Thoracic aorta (tissue), 2 donors: ENCODE results near the gene HAND2. TPM values are rescaled to one million over a fixed set of nuclear protein-coding genes. Genes with fewer than 3 reads are reported as not detected.
A peak's percentile ranks its signal among the peaks of the same experiment; 100 is the strongest.

Experiments
- ATAC-seq: fragments of 150-250 bp; one replicate; pipeline ENCODE4 v1.8.0; 2017; ENCODE audit warnings: low read depth; ENCODE audit not compliant: insufficient number of reproducible peaks, low FRiP score
- DNase-seq: peaks from one replicate; pipeline ENCODE4 v3.0.0-alpha.2; 2020; ENCODE audit warnings: low spot score
- H3K27ac ChIP-seq, 2 donors: fragments of 200-600 bp; sonication (generic); 1 replicate in 1 of 2; 2 replicates in 1 of 2; pipeline ENCODE4 v1.5.1; 2016; ENCODE audit warnings: mild to moderate bottlenecking in 2 of 2, moderate library complexity in 2 of 2
- H3K27me3 ChIP-seq: fragments of 200-600 bp; sonication (generic); replicated peaks from 2 replicates; pipeline ENCODE4 v1.6.0; 2016; ENCODE audit warnings: mild to moderate bottlenecking; ENCODE audit not compliant: insufficient read depth
- H3K36me3 ChIP-seq: fragments of 200-600 bp; sonication (generic); one replicate; pipeline ENCODE4 v1.5.1; 2016
- H3K4me1 ChIP-seq, 2 donors: fragments of 200-600 bp; sonication (generic); 1 replicate in 1 of 2; 2 replicates in 1 of 2; pipeline versions ENCODE4 v1.5.1 to v1.6.0; 2016; ENCODE audit warnings: low read depth in 2 of 2, mild to moderate bottlenecking in 1 of 2; ENCODE audit not compliant: control insufficient read depth in 1 of 2
- H3K4me3 ChIP-seq: fragments of 200-600 bp; sonication (generic); 2 replicates; pipeline ENCODE4 v1.5.1; 2016; ENCODE audit warnings: mild to moderate bottlenecking
- H3K9me3 ChIP-seq: fragments of 200-600 bp; sonication (generic); 2 replicates; pipeline ENCODE4 v1.5.1; 2016
- total RNA-seq, 2 donors: library from RNA; depleted of rRNA; stranded (reverse); fragments of >200 nt; gene quantifications; one replicate each; pipeline versions ENCODE4 v1.1.0 to v1.2.3, GENCODE V29; 2016
- TF ChIP-seq, protein P1 (sequence below): fragments of 200-600 bp; sonication (generic); IDR thresholded peaks from one replicate; pipeline ENCODE4 v1.5.1; 2019; ENCODE audit warnings: antibody characterized with exemption

The HAND2 gene
- total RNA-seq: 10 to 100 TPM; 25.7 to 28.2 TPM

- Histone ChIP-seq H3K36me3 (no peaks in the 10 kb centered on the region), H3K27me3 (no peaks in the 10 kb centered on the region), H3K9me3 (no peaks in the 10 kb centered on the region), H3K4me3 (peak within 1 kb of the TSS; percentile 76), H3K27ac (peak within 1 kb of the TSS; percentile 92 to 98), H3K4me1 (peaks cover 8 to 28% of the 10 kb centered on the region in 2 donors)
- peak; percentile 60 for ATAC-seq
- TF ChIP-seq, protein P1, sequence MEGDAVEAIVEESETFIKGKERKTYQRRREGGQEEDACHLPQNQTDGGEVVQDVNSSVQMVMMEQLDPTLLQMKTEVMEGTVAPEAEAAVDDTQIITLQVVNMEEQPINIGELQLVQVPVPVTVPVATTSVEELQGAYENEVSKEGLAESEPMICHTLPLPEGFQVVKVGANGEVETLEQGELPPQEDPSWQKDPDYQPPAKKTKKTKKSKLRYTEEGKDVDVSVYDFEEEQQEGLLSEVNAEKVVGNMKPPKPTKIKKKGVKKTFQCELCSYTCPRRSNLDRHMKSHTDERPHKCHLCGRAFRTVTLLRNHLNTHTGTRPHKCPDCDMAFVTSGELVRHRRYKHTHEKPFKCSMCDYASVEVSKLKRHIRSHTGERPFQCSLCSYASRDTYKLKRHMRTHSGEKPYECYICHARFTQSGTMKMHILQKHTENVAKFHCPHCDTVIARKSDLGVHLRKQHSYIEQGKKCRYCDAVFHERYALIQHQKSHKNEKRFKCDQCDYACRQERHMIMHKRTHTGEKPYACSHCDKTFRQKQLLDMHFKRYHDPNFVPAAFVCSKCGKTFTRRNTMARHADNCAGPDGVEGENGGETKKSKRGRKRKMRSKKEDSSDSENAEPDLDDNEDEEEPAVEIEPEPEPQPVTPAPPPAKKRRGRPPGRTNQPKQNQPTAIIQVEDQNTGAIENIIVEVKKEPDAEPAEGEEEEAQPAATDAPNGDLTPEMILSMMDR: no peak
- DNase-seq: no peak
These were observed at the start of gene HAND2 for GRCh38 chr4:173529477-173530325. HAND2 (minus strand) TSS chr4:173530229; CDS start chr4:173529289, 940 bp downstream.

GRCh38 chr4:173578956-173579355 lies 48.9 kb upstream of the HAND2 start:
- ATAC-seq (no peak), DNase-seq (no peak)
- no peaks in the 10 kb centered on the region for H3K27me3 ChIP-seq
- H3K4me3 ChIP-seq: no peak overlapping the region
- H3K27ac ChIP-seq: no peak overlapping the region
- no peaks in the 10 kb centered on the region for H3K9me3 ChIP-seq
- TF ChIP-seq, protein P1: no peak
- no peaks in the 10 kb centered on the region for H3K4me1 ChIP-seq
- H3K36me3 ChIP-seq: no peaks in the 10 kb centered on the region

- ATAC-seq (no peak), DNase-seq (no peak)
- Histone ChIP-seq H3K27me3 (no peaks in the 10 kb centered on the region), H3K36me3 (no peaks in the 10 kb centered on the region), H3K4me1 (no peaks in the 10 kb centered on the region), H3K27ac (no peak overlapping the region), H3K9me3 (no peaks in the 10 kb centered on the region), H3K4me3 (no peak overlapping the region)
- TF ChIP-seq, protein P1: no peak
These were observed 47.9 kb upstream of the HAND2 start for GRCh38 chr4:173577963-173578362.

- Histone ChIP-seq H3K36me3 (no peaks in the 10 kb centered on the region), H3K27me3 (no peaks in the 10 kb centered on the region), H3K27ac (no peak overlapping the region), H3K4me1 (no peaks in the 10 kb centered on the region), H3K4me3 (no peak overlapping the region), H3K9me3 (no peaks in the 10 kb centered on the region)
- ATAC-seq (no peak), DNase-seq (no peak)
- TF ChIP-seq, protein P1: no peak
These were observed 45.6 kb upstream of the HAND2 start for GRCh38 chr4:173575482-173576152.

DNA sequence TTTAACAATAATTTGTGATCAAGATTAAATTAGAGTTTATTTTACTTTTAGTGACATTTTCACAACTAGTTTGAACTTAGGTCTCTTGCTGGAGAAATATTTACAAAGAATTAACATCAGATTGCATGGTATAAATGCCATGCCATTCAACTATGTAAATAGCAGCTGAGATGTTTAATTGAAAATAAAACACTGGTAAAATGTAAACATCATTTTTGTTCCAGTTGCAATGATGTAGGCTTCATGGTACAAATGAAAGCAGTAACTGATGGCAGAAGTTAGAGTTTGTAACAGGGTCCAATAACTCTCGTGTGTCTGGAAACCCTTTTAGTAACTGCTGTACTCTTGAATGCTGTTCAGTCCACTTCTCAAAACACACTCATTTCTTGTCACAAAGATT lies 43.7 kb upstream of the HAND2 start:
- ATAC-seq (no peak), DNase-seq (no peak)
- TF ChIP-seq, protein P1: no peak
- Histone ChIP-seq H3K4me3 (no peak overlapping the region), H3K4me1 (no peaks in the 10 kb centered on the region), H3K27ac (no peak overlapping the region), H3K27me3 (no peaks in the 10 kb centered on the region), H3K9me3 (no peaks in the 10 kb centered on the region), H3K36me3 (no peaks in the 10 kb centered on the region)
